ENCODE results near the gene FAM200A. TPM values are rescaled to one million over a fixed set of nuclear protein-coding genes. Genes with fewer than 3 reads are reported as not detected.
"Not testable (repeated sequence)": the region's sequence is repeated elsewhere in the genome, so short reads cannot be mapped to it uniquely, and the experiment has no call there.

Gene FAM200A
- 7.3 TPM for total RNA-seq

DNA sequence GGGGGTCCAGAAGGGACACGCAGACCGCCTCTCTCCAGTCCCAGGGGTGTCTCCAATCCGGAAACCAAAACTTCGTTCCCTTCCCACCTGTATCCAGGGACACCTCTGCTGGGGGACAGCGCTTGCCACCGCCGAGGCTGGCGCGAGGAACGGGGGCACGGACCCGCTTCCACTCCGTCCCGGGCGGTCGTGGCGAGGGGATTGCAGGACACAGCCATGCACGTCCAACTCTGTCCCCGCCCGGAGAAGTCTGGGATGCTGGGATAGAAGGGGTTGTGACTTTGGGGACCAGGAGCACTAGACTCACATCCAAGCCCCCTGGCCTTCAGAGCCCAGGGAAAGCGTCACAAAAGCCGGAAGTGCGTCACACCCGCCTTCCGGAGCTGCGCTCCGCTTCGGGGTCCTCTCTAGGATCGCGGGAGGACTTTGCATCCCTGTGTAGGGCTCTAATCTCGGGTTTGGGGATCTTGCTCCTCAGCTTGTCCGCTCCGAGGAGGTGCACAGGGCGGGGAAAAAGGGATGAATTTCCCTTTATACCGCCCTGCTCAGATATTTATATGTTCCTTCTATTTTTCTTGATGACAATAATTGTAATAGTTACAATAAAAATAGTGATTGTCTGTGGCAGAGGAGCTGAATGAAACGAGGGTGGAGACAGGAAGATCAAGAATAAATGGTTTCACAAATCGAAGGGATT lies at the start of gene FAM200A:
Gene FAM200A, minus strand, starts transcription at position 348 of the 697 bp plus-strand sequence. CDS start 3,707 bp downstream, outside the sequence.
- peak; percentile 98 for DNase-seq

DNA sequence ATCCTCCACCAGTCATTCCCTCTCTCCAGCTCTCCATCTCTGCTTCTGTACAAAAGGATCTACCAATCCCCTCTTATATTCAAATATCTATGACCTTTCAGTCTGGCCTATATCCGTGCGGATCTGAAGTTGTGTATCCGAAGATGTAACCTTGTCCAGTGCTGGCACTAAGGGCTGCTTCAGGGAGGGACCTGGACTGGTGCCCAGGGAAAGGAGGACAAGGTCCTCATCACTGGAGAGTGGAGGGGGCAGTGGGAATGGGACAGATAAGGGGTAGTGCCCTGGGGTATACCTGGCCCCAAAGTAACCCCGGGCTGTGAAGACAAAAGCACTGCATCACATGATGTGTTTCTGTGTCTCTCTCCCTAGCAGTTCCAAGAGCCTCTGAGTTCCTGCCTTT lies 47.9 kb upstream of the FAM200A start:
- no peak for DNase-seq

DNA sequence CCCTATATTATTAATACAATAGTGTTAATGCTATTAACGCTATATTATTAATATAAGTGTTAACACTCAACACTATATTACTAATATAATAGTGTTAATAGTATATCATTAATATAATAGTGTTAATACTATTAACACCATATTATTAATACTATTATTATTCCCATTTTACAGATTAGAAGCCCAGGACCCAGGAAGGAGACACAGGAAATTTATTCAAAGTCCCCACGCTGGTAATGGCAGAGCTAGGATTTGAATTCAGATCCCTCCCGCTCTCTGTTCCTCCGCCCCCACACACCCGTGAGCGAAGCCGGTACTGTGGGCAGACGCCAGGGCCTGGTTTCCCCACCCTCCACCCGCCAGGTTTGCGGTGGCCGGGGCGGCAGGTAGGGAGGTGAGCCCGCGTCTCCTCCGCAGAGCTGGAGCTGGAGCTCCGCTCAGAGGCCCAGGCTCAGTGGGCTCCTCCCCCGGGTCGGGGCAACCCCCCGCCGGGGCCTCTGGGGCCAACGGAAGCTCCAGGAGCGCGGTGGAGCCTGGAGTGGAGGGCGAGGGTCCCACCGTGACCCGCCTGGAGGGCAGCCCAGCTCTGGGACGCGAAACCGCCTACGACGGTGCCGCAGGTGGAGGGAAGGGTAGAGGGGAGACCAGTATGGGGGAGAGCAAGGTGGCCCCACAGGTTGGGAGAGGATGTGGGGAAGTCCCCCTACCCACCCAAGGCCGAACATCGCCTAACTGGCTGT lies 46.0 kb upstream of the FAM200A start, which contains the start of gene TMEM225B:
Gene TMEM225B, plus strand, starts transcription at position 506 of the 740 bp plus-strand sequence. CDS start 6,122 bp downstream, outside the sequence.
- no peak for DNase-seq

DNA sequence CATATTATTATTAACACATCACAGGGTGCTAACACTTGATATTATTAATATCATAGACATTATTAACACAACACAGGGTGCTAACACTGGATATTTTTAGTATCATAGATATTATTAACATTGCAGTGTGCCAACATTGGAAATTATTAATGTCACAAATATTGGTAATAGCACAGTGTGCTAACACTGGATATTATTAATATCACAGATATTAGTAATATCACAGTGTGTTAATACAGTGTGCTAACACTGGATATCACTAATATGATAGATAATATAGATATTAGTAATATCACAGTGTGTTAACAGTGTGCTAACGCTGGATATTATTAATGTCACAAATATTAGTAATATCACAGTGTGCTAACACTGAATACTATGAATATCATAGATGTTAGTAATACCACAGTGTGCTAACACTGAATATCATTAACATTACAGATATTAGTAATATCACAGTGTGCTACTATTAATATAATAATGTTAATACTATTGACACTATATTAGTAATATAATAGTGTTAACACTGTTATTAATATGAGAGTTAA lies 44.6 kb upstream of the FAM200A start:
- no peak for DNase-seq

DNA sequence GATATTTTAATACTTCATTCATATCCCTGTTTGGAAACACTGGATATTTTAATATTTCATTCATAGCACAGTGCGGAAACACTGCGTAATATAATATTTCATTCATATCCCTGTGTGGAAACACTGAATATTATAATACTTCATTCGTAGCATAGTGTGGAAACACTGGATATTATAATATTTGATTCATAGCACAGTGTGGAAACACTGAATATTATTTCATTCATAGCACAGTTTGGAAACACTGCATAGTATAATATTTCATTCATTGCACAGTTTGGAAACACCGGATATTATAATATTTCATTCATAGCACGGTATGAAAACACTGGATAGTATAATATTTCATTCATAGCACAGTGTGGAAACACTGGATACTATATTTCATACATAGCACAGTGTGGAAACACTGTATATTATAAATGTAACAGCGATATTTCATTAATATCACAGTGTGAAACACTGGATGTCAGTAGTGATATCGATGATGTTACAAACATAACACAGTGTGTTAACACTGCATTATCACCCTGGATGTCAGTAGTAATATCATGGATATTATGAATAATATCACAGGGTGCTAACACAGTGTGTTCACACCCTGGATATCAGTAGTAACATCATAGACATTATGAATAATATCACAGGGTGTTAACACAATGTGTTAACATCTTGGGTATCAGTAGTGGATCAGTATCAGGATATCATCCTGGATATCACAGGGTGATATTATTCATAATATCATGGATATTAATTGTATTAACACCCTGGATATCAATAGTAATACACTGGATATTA lies 43.2 kb upstream of the FAM200A start:
- DNase-seq = no peak

DNA sequence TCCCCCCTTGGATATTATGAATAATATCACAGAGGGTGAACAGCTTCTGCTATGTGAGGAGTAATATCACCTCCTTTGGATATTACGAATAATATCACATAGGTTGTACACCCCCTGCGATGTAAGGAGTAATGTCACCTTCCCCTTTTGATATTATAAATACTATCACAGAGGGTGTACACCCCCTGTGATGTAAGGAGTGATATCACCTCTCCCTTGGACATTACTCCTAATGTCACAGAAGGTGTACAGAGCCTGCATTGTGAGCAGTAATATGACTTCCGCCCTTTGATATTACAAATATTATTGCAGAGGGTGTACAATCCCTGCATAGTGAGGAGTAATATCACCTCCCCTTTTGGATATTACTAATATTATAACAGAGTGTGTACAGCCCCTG lies 37.0 kb upstream of the FAM200A start:
- no peak for DNase-seq

DNA sequence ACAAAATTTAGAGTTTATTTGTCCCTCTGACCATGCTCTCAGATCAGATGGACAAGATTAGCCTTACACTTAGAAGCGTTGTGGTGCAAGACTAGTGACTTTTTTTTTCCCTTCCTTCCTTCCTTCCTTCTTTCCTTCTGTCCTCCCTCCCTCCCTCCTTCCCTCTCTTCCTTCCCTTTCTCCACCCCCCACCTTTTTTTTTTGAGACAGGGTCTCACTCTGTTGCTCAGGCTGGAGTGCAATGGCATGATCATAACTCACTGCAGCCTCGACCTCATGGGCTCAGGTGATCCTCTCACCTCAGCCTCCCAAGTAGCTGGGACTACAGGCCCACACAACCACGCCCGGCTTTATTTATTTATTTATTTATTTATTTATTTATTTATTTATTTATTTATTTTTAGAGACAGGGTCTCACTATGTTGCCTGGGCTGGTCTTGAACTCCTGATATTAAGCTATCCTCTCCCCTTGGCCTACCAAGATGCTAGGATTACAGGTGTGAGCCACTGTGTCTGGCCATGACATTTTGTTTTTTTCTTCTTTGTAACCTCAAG lies 28.9 kb upstream of the FAM200A start:
- not testable (repeated sequence) for DNase-seq

DNA sequence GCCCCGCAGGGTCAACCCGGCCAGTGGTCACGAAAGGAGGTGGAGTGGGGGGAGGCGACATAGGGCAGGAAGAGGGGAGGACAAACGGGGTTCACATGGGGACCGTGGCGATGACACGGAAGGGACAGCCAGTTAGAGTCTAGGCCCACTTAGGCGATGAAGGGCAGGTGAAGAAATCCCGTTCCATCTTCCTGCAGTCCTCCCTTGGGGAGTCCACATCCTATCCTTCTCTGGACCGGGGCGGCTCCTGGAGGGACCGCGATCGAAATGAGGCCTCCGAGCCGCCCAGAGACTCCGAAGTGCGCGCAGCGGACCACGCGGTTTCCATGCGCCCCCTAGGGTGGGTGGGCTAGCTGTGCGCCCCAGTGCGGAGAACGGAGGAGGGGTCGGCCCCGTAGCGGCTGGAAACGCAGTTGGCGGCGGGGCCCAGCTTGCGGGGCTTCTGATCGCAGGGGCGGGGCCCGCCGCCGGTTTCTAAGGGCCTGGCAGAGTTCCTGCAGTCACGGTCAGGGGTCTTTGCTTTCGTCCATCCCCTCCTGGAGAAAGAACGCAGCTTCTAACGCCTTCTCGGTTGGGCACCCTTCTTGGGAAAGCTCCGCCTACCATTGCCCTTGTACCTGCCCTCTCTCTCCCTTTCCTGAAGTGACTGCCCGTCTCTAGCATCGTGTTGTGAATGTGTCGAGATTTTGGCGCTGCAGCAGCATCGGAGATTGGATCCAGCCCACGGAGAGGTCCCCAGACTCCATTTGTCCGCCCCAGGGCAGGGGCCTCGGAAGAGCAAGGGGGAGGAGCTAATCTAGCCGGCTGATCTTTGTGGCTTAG lies 28.3 kb upstream of the FAM200A start:
- peak; percentile 76 for DNase-seq

DNA sequence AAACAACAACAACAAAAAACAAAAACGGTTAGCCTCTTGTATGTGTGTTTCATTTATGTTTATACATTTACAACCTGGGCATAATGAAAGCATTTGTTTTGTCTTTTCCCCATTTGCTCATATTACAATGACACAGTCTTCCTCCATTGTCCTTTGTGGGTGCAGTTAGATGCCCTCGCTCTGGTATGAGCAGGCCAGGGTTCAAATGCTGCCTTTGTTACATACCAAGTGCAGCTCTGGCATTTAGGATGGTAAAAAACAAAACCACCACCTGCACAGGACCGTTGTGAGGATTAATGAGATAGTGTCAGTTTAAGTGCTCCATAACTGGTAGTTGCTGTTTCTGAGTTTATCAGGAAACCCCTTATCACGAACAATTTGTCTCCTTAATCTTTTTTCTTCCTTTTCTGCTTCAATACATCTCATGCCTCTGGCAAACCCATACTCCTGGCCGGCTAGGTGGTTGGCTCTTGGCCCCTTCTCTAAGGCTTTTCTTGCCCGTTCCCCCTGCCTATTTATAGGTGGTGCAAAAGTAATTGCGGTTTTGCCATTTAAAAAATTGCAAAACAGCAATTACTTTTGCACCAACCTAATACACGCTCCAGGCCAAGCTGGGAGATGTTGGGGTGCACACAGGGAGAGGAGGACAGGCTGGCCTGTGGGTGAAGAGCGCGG lies 27.5 kb upstream of the FAM200A start:
- DNase-seq = no peak

DNA sequence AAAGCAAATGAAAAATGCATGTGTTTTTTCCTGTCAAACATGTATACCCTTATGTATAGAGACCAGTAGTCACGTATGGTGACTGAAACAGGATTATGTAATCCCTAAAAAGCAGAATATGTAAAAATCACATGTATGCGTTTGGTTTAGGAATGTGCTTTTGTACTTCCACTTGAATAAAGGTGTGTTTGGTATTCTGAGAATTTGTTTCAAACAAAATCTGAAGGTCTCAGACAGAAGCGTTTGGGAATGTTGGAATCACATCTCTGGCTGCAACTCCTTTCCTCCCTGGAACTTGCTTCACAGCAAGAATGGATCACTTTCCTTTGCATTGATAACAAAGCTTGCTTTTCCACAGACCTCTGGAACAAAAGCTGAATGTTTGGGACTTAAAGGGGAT lies 24.3 kb upstream of the FAM200A start:
- DNase-seq = no peak

DNA sequence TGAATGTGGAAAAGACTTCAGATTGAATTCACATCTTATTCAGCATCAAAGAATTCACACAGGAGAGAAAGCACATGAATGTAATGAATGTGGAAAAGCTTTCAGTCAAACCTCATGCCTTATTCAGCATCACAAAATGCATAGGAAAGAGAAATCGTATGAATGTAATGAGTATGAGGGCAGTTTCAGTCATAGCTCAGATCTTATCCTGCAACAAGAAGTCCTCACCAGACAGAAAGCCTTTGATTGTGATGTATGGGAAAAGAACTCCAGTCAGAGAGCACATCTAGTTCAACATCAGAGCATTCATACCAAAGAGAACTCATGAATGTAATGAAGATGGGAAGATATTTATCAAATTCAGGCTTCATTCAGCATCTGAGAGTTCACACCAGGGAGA lies 21.3 kb upstream of the FAM200A start:
- DNase-seq = no peak

DNA sequence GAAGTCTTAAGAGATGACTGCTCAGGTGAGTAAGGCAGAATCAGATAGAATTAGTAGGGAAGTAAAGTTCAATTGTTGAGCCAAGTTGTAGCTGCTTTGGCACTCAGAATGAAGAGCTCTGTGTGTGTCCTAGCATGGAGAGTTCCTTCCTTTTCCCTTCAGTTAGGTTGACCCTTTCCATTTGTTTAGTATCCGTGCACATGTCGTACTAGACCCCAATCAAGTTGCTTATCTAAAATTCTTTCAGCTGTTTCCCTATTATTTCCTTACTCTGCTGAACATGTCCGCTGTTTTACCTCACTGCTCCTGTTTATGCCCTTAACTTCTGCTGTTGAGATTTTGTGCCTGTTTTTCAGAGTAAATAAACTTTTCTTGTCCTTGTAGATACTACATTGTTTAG lies 19.9 kb upstream of the FAM200A start:
- DNase-seq = no peak

DNA sequence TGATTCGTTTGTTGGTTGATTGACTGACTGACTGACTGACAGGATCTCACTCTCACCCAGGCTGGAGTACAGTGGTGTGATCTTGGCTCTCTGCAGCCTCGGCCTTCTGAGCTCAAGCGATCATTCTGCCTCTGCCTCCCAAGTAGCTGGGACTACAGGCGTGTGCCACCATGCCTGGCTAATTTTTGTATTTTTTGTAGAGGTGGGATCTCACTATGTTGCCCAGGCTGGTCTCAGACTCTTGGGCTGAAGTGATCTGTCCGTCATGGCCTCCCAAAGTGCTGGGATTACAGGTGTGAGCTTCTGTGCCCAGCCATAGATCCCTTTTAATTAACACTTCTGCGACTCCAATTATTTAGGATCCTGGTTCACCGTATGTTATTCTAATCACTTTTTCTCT lies 16.9 kb upstream of the FAM200A start:
- DNase-seq = not testable (repeated sequence)

DNA sequence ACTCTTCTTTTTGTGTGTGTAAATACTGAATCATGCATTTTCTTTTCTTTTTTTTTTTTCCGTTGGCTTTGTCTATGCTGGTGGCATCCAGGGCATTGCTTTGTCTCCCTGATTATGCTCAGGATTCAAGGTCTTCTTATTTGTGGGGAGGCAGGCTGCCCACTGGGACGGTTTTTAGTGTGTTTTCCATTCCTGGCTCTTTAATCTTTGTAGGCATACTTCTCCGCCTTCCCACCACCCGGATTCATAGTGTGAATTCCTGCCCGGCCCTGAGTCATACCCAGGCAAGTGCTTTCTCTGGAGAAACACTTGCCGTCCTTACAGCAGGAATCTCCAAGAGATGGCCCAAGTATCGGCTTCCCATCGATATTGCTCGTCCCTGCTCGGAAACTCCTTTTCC lies 11.7 kb upstream of the FAM200A start:
- DNase-seq = no peak

DNA sequence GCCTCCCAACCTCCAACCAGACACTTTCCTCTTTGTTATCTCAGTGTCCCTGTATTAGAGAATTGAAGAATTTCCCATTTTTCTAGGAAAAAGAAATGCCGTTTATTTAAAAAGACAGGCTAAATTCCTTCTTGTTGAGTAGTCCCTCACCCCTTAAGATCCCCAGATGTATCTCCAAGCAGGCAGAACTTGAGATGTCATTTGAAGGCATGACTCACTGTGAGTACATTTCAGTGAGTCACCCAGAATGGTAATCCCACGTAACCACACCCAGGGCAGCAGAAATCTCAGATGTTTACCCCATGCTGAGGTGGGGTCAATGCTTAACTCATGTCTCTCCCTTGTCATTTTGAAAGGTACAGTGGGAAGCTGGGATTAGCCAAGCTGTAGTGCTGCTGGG lies 10.9 kb upstream of the FAM200A start:
- DNase-seq = no peak

DNA sequence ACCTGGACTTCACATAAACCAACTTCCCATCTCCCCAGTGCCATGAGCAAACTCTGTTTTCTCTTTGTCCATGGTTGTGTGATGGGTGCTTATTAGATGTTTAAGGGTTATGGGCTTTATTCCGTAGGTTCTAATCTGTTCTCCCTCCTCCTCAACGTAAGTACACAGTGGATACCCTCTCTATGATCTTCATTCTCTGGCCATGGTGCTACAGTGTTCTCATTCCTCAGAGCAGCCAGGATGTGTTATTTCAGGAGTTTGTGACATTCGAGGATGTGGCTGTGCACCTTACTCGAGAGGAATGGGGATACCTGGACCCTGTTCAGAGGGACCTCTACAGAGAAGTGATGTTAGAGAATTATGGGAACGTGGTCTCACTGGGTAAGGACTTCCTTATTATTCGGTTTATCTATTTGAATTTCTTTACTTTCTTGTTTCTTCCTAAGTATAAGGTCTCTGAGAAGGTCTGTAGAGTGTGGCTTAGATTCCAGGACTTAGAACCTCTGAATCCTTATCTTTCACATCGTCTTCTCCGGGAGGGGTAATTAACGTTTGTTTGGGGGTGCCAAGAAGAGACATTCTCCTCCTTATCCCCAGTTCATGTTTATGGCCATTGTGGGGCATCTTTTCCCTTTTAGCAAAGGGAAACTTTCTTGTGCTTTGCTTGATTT lies 10.3 kb upstream of the FAM200A start:
- DNase-seq = no peak

DNA sequence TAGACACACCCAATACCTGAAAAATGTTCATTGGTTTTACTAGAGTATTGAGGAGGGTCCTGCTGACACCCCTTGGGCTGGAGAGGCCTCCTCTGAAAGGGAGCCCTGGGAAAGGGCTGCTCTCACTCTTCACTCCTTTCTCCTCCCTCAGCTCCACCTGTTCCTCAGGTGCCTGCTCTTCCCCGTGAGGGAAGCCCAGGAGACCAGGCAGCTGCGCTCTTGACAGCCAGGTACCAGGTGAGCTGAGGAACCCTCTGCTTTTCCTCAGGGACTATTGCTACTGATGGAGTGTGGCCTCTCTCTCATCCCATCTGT lies 9.8 kb upstream of the FAM200A start:
- DNase-seq = no peak

DNA sequence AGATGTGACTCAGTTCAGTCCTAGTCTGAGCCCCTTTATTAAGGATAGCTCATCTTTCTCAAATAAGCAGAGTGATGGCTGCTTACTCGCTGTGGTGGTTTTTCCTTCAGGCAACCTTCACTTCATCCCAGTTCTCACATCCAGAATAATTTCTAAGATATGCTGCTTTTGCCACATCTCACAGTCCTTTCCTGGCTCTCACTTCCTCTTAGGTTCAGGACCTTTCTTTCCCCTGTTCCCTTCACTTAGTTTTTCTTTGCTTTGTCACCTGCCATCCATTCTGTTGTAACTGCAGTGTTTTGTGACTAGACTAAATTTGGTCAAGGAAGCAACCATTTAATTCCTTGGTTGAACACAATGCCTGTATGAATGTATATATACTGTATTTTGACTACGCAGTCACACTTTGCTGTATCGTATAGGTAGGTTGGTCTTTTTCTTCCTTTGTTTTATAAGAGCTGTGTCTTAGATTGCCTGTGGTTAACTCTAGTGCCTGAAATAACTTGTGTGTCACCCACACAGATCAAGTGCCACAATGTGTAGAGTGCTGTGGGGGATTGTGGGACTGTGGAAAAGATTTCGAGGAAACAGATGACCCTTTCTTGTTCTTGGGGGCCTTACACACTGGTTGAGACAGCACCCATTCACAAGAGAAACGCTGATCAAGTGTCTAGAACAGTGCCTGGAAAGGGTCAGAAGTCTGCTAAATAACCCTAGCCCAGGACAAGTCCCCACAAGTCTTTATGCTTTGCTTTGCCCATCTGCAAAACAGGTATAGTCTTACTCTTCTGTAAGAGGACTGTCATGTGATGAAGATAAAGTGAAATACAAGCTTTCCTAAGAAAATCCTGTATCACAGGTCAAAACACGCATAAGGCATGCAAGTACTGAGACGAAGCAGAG lies 9.2 kb upstream of the FAM200A start:
- no peak for DNase-seq

DNA sequence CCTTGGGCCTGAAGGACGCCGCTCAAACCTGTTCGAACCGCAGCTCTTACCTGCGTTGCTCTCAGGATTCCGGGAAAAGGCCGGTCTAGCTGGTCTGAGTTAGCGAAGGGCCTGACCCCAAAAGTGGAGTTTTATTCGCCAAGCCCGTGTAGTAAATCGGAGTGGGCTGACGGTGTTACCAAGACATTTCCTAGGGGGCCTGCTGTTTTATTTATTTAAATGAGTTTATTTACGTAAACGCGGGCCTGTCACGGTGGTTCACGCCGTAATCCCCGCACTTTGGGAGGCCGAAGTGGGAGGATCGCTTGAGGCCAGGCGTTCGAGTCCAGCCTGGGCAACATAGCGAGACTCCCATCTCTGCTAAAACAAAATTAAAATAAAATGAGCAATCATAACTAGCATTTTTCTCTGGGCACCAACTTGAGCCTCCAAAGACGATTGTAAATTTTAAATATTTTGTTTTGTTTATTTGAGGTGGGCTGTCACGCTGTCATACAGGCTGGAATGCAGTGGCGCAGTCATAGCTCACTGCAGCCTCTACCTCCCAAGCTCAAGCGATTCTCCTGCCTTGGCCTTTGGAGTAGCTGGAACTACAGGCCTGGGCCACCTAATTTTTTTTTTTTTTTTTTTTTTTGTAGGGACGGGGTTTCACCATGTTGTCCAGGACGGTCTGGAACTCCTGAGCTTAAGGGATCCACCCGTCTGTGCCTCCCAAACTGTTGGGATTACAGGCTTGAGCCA lies 7.4 kb upstream of the FAM200A start:
- DNase-seq = no peak
